HG03025 (cell line): ENCODE measurements around the gene UBA3.
A peak's percentile ranks its signal among the peaks of the same experiment; 100 is the strongest.

ENCODE experiments used
- ATAC-seq: cut with Tn5 transposase; IDR thresholded peaks from one replicate; pipeline ENCODE4 v1.9.1; 2021; ENCODE audit warnings: mild to moderate bottlenecking, moderate library complexity; ENCODE audit not compliant: unreplicated experiment, low FRiP score

The UBA3 gene

GRCh38 chr3:69102384-69102783 is 22.2 kb upstream of the UBA3 start:
- no peak for ATAC-seq

DNA sequence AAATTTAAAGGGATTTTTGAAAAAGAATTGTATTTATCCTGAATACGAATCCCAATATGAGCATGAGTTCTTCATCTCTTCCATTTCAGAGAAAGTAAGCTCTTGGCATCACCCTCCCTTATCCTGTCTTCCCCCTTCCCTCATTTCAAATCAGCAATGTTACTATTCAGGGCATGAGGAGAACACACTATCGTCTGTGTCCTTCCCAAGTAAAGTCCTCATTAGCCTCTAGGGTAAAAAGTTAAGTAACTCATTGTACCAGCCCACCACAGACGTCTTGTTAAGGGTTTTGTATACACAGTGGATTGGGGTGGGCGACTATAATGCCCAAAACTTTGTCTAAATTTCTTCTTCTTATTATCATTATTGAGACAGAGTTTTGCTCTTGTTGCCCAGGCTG is 19.4 kb upstream of the UBA3 start:
- no peak for ATAC-seq

DNA sequence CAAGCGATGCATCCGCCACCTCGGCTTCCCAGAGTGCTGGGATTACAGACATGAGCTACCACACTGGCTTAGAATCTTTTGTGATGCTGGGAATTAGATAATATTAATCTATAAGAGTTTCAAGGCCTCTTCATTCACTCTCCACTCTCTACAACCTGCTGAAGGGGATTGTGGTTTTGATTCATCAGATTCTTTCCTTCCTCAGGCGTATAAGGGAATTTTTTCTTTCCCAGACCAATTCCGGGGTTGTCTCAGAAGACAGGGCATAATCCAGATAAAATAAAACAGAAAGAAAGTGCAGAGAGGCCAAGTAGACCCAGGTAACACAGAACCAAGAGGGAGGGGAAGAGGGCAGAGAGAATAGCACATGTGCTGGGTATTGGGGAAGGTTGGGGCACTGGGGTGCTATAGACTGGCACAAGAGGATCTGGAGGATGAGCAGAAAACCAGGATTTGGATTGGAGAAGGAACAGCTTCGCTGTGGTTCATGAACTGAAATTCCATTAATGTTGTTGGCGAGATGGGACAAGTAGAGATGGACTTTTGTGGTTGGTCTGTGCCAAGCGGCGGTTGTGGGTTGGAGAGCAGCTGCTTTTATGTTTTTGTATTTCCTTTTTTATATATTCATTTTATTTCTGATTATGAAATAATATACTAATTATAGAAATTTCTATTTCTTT is 17.4 kb upstream of the UBA3 start:
- no peak for ATAC-seq

DNA sequence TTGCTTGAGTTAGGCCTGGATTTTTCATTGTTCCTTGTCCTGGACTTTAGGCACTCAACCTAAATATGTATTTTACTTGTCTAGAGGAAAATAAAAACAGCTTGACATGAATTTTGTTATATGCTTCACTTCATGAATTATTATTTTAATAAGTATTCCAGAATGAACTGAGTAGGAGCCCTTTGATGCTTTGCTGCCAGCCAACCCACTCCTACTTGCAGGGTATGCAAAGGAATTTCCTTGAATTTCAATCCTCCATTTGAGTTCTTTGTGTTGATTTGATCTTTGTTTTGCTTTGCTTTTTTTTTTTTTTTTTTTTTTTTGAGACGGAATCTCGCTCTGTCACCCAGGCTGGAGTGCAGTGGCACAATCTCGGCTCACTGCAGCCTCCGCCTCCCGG is 16.1 kb upstream of the UBA3 start:
- ATAC-seq: no peak

DNA sequence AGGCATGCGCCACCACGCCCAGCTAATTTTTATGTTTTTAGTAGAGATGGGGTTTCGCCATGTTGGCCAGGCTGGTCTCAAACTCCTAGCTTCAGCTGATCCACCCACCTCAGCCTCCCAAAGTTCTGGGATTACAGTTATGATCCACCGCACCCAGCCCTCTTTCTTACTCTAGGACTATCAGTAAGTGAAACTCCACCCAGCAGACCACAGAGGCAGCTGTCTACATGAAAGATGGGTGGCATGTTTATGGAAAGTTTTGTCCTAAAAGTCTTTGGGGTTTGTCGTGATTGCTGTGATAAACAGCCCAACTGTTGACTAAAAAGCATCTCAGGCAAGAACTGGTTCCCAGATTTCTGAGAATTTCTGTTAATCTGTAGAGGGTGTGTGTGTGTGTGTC is 15.5 kb upstream of the UBA3 start:
- no peak for ATAC-seq

DNA sequence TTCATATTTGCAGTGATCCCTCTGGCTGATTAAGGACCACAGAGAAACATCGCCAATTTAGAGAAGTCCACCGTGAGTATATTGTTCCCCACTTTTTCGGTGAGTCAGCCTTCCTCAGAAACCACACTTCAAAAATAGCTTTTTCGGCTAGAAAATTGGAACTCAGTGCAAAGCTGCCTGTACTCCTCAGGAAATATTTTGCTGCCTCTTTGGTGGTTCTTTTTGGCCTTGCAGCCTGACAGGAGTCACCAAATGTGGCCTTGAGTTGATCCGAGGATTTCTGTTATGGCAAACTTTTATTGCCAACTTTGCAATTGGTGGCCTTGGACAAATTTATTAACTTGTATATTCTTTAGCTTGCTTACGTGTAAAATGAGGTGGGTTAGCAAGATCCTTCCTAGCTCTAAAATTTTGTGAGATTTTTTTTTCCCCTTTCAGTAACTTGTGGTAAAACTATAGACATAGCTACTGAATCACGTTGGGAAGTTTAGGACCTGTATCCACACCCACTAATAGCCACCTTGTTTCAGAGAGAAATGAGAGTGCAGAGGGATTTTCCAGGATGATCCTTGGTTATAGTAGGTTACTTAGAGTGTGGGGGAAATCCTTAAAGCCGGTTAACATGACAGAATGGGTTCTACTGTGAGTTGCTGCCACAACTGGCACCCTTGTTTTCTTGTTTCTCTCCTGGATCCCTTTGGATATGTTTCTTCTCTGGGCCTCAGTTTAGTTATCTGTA is 14.5 kb upstream of the UBA3 start:
- ATAC-seq: no peak

GRCh38 chr3:69092030-69092516 is 11.9 kb upstream of the UBA3 start:
- ATAC-seq: peak; percentile 59

GRCh38 chr3:69091389-69092029 is 11.3 kb upstream of the UBA3 start:
- ATAC-seq: no peak

DNA sequence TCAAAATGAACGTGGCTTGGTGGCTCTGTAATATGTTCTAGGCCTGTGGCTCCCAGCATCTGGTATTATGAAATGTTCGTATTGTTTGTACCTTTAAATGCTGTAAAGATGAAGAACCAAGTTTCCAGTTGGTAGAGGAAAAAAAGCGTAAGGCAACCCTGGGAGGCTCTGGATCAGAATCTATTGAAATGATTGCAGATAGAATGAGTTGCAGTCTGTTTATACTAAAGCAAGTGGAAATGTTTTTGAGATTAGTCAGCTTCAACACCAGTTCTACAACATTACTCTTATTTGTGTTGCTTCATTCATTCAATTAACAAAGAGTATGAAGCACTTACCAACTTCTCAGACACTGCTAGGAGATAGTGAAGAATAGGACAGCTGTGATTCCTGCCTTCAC is 9.9 kb upstream of the UBA3 start:
- no peak for ATAC-seq

GRCh38 chr3:69088063-69088462 is 7.9 kb upstream of the UBA3 start:
- ATAC-seq: no peak

DNA sequence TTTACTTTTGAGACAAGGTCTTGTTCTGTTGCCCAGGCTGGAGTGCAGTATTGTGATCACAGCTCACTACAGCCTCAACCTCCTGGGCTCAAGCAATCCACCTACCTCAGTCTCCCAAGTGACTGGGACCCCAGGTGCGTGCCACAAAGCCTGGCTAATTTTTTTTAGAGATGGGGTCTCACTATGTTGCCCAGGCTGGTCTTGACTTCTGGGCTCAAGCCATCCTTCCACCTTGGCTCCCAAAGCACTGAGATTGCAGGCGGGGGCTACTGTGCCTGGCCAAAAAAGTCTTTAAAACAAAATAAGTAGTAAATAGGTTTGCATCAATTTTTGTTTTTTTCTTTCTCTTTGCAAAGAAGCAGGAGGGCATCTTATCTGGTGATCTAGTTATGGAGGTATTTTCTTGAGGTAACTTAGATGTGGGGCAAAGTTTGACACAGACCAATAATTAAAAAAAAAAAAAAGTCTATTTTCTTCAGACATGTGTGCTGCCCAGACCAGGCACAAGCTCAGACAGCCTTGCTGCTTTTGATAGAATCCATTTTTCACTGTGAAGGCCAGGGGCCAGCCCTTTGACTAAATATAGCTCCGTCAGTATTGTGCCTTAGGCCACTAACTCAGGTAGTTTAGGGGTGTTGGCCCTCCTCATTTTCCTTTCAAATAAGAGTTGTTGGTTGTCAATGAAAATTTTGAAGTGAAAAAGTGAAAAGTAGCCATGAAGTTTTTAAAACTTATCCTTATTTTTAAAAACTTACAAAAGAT is 7.0 kb upstream of the UBA3 start:
- ATAC-seq: no peak

DNA sequence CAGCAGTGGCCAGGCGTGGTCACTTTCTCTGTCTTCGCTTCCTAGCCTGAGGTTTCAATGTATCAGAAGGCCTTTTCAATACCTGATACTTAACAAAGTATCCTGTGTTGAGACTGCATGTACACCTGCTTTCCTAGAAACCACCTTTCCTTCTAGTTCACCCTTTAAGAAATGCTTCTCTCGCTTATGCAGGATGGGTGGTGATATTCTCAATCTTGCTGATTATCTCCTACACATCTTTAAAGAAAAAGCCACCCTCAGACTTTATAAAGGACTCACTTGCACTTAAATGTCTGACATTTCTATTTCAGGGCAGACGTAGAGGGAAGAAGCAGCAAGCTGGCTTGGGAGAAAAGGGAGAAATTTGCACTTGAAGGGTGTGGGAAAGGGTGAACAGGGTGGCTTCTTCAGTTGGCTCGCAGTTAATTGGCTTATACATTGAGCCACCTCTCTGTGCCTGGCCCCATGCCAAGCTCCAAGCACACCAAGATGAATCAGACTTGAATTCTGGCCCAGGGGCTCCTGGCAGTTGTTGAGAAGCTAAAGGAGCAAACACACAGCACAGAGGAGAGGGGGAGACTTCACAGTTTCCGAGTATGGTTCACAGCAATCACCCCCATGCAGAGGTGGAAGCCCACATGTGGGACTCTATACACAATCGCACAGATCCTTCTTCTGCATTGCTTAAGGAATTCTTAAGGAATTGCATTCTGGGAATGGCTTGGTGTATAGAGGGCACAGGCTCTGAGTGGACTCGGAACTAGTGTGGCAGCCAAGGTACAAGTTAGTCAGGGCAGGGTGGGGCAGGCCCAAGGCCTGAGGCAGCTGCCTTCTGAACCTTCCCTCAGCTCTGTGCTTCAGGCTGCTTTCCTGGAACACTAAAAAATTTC is 5.9 kb upstream of the UBA3 start:
- ATAC-seq: no peak

GRCh38 chr3:69085168-69085832 is 5.1 kb upstream of the UBA3 start:
- no peak for ATAC-seq

- peak; percentile 47 for ATAC-seq
Measured at GRCh38 chr3:69084326-69085167, 4.4 kb upstream of the UBA3 start, which contains the start of gene ARL6IP5. ARL6IP5 (plus strand) TSS chr3:69084937; CDS start chr3:69085048, 111 bp downstream.

- peak; percentile 46 for ATAC-seq
Measured at GRCh38 chr3:69082805-69083204, 2.6 kb upstream of the UBA3 start.

- ATAC-seq: no peak
Measured at GRCh38 chr3:69082361-69082760, 2.2 kb upstream of the UBA3 start.

DNA sequence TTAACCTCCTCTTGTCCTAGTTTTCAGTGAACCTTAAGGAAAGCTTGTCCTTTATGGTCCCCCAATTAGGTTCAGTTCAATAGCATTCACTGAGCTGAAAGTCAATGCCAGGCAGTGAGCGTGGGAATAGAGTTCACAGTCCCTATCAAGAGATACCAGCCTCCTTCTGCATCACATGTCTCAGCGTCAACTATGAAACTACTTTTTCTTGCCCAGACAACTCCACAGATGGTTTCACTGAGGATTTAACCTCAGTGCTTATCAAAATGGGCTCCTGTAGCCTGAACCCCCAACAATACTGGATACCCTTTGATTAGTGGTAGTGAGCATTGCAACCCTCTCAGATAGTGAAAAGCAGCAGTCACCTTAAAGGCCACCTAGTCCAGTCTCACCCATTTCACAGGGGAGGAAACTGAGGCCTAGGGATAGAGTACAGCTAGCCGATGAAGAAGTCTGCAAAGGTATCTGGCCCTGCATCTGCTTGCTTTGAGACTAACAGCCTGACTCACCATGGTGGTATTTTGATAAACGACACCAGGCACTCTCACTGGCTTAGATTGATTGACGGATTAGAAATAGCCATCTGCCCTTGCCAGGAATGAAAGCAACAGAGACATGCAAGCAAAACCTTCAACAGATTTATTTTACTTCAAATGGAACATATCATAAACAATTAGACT is 1.6 kb upstream of the UBA3 start:
- no peak for ATAC-seq
